ENCODE results near the gene ASH1L.
"Not testable (repeated sequence)": the region's sequence is repeated elsewhere in the genome, so short reads cannot be mapped to it uniquely, and the experiment has no call there.

Gene ASH1L

GRCh38 chr1:155304558-155305063 is 258.0 kb downstream of the ASH1L start:
- DNase-seq (ENCODE audit: low spot score): no peak

- no peak for DNase-seq (ENCODE audit: low spot score)
Observed at GRCh38 chr1:155301342-155301841, 261.2 kb downstream of the ASH1L start, which contains the start of gene PKLR. PKLR (minus strand) TSS chr1:155301438; CDS start chr1:155301395, 43 bp downstream.

GRCh38 chr1:155300553-155301329 is 261.9 kb downstream of the ASH1L start:
- DNase-seq (ENCODE audit: low spot score): no peak

- DNase-seq (ENCODE audit: low spot score): no peak
Observed at GRCh38 chr1:155300024-155300423, 262.6 kb downstream of the ASH1L start.

GRCh38 chr1:155297384-155297783 is 265.2 kb downstream of the ASH1L start:
- no peak for DNase-seq (ENCODE audit: low spot score)

- no peak for DNase-seq (ENCODE audit: low spot score)
Observed at GRCh38 chr1:155296661-155297060, 265.9 kb downstream of the ASH1L start.

GRCh38 chr1:155295942-155296267 is 266.7 kb downstream of the ASH1L start:
- no peak for DNase-seq (ENCODE audit: low spot score)

GRCh38 chr1:155295183-155295941 is 267.2 kb downstream of the ASH1L start:
- DNase-seq (ENCODE audit: low spot score): no peak

- no peak for DNase-seq (ENCODE audit: low spot score)
Observed at GRCh38 chr1:155294520-155295182, 268.0 kb downstream of the ASH1L start.

- no peak for DNase-seq (ENCODE audit: low spot score)
Observed at GRCh38 chr1:155293086-155293749, 269.4 kb downstream of the ASH1L start.

GRCh38 chr1:155291006-155291405 is 271.6 kb downstream of the ASH1L start:
- not testable (repeated sequence) for DNase-seq (ENCODE audit: low spot score)

GRCh38 chr1:155287987-155288543 is 274.5 kb downstream of the ASH1L start:
- no peak for DNase-seq (ENCODE audit: low spot score)

GRCh38 chr1:155286544-155286943 is 276.1 kb downstream of the ASH1L start:
- no peak for DNase-seq (ENCODE audit: low spot score)

GRCh38 chr1:155285631-155286044 is 277.0 kb downstream of the ASH1L start:
- DNase-seq (ENCODE audit: low spot score): no peak

Data from hepatic stellate cell (primary cell).